NCI-H2227 (cell line): ENCODE data around the gene TEX36.
"Not testable (repeated sequence)": the region's sequence is repeated elsewhere in the genome, so short reads cannot be mapped to it uniquely, and the experiment has no call there.

ENCODE experiments used
- DNase-seq: peaks from one replicate; lab custom pipeline; 2025; ENCODE audit not compliant: unreplicated experiment; lab: John Stamatoyannopoulos, UW

TEX36 gene, protein sequence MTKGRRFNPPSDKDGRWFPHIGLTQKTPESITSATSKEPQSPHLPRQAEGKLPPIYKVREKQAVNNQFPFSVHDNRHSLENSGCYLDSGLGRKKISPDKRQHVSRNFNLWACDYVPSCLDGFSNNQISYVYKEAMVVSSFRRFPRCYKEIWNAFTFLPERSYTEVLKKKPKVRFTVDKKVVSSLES

DNA sequence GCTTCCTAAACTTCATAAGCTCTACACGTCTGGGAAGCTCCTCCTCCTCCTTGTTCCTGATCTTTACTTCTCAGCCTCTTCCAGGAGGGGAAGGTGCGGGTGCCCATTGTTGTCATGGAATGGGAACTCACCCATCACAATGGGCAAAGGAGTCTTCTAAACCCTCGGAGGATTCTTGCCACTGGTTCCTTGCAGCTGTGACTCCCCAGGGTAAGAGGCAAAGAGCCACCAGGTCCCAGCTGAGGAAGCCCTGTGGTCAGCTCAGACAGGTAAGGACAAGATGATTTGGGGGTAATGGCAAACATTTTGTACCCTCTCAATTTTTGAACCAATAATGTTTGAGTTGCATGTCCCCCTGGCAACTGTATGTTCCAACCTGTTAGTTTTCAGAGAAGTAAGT, at the start of gene TEX36:
TSS of gene TEX36 (minus strand) at position 101 of the 400 bp plus-strand sequence. CDS start 174 bp downstream, outside the sequence.
- DNase-seq: no peak

DNA sequence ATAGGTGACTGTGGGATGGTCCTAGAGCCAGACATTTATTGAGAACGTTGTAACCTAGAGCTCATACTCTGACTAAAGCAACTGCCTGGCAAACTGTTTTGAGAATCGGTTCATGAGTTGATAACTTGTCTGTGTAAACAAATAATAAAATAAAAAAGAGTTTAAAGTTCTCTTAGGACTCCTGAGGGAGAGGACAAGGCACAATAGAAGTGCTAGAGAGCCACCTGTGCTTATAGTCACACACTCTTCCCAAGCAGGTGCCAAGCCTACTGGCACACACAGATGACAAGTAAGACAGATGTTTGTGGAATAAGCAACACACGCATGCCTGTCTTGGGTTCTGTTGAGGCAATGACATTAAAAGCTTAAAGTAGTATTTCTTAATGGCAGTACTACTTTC, 44.5 kb upstream of the TEX36 start:
- no peak for DNase-seq

DNA sequence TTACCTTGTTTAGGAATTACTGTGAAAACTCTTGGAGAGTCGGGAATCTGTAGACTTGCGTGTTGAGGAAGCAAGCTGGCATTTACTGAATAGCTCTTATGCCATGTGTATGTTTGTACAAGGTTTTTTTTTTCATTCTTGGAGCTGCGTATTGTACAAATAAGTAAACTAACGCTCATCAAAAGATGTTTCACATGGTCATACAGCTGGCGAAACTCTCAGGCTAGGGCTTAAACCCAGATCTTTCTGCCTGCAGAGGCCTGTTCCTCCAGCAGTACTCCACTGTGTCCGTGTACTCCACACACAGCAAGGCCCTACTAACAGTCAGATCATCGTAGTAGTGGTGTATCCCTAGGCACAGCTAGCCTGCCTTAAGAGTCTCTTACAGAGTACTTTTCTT, 44.0 kb upstream of the TEX36 start:
- no peak for DNase-seq

DNA sequence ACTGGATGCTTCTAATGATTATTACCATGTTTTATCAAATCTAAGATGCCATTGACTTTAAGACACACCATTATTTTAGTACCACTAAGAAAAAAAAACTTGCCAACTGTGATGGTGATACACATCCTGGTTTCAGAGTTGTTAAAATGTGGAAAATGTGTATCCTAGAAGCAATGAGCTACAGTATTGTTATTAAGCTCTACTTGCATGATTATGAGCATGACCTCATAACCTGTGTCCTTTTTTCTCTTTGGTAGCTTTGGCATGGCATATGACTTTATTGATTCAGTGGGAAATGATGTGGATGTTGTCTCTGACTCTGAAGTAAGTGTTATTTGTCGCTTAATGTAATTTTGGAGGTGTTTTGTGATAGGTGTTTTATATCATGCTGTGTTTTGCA, 39.8 kb upstream of the TEX36 start:
- DNase-seq: no peak

DNA sequence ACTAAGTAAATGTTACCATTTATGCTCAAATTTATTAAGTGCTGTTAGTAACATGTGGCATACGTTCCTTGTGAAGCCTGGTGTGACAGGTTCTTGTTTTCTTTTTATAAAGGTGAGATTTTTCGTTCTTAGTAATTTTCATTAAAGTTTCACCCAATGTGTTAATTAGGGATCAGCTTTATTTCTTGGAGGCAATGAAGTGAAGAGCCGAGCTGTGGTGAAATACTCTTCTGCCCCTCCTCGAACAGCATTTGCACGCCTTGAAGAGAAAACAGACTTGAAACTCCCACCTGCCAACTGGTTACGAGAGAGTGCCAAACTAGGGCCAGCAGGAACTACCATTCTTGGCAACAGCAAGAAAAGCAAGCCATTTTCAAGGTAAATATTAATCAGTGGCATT, 38.1 kb upstream of the TEX36 start:
- no peak for DNase-seq

DNA sequence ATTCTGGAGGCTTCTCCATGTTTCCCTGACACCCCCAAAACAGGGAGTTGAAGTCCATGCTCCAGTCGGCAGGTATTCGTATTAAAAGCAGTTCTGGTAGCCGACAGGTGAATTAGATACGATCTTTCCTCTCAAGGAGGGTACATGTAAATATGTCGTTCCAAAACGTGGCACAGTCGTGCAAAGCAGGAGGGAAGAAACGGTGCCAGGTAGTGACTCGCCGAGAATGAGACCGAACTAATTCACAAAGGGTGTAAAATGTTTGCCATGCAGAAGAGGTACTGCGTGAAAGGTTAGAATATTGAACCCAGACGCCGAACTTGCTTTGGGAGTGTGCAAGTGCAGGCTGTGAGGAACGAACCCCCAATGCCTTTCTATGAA, 37.0 kb upstream of the TEX36 start:
- peak; percentile 48 for DNase-seq

DNA sequence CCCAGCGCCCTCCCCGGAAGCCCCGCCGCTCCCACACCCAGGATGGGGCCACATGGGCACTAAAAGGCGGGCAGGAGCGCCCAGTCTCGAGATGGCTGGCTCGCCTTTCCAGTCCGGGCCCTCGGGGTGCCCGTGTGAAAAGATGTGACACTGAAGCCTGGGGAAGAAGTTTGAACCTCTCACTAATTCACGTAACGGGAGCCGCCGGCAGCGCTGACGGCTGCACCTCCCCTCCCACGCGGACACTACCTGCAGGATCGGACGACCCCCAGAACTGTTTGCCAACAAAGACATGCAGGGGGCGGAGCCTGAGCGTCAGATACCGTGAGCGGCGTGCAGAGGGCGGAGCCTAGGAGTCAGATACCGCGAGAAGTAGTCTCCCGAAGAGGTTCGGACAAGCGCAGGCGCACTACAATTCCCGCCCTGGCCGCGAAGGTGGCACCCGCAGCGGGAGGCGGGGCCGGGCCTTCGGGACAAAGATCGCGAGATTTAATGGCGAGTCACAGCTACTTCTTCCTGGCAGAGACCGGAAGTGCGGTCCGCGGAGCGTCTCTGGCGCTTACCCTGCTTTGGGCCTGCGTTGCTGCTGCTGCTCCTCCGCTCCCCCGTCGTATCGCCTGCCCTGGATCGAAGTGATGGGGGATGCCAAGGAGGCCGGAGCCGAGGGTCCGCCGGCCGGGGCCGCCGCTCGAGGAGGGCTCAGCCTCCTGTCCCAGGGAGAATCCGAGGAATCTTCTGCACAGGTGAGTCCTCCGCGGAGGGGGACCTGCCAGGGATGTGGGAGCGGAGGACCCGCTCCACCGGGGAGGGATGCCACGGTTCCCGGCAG, 36.4 kb upstream of the TEX36 start, which contains the start of gene EDRF1:
TSS of gene EDRF1 (plus strand) at position 537 of the 829 bp plus-strand sequence. CDS start at position 636, 99 bp downstream.
- peak; percentile 99 for DNase-seq

DNA sequence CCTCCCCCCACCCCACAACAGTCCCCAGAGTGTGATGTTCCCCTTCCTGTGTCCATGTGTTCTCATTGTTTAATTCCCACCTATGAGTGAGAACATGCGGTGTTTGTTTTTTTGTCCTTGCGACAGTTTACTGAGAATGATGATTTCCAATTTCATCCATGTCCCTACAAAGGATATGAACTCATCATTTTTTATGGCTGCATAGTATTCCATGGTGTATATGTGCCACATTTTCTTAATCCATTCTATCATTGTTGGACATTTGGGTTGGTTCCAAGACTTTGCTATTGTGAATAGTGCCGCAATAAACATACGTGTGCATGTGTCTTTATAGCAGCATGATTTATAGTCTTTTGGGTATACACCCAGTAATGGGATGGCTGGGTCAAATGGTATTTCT, 31.8 kb upstream of the TEX36 start:
- not testable (repeated sequence) for DNase-seq

DNA sequence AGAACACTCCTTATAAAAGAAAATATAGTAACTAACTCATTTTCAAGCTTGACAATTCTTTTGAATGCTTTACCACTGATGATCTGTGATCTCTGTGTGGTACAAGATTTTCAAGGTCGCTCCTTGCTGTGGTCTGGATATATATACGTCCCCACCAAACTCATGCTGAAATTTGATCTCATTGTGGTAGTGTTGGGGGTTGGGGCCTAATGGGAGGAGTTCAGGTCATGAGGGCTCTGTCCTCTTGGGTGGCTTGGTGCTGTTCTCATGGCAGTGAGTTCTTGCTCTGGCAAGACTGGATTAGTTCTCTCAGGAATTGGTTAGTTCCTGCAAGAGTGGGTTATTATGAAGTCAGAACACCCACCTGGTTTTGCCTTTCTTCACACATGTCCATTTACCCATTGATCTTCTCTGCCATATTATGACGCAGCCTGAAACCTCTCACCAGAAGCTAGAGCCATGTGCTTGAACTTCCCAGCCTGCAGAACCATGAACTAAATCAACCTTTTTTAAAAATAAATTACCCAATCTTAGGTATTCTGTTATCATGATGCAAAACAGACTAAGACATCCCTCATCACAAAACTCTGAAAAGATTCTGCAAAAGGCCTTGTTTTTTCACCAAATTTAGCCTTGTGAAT, 28.3 kb upstream of the TEX36 start:
- no peak for DNase-seq

DNA sequence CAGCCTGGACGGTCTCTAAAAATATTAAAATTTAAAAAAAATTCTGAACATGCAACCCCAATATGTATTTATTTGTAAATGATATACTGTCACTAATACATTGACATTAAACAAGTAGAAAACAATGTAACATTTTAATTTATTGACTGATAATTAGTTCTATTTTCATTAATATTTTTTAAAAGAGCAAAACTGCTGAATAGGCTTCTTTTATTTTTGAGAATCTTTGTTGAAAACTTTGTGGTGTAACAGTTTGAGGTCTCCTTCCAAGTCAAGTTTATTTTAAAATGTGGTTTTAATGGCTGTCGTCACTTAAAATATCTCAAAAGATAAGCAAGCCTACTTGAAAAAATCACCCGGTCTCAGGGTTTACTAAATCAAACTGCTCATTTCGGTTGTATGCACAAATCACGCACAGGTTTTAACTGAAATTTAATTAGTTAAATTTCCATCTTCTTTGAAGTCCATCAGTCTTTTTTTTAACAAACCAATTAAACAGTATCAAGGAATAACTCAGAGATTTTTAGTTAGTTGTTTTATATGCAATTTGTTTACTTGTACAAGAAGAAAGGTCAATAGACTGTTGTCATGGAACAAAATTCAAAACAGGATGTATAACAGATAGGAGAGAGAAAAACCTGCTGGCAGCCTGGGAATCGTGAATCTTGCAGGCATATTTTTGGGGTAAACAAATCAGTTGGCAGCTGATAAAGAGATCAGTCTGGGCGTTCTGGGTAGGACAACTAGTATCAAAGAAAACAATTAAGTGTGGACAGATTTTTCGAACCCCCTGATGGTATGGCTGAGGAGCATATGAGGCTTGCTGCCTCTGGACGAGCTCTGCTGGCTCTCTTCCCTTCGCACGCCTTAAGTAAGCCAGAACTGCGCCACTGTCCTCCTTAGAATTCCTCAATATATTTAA, 26.9 kb upstream of the TEX36 start:
- no peak for DNase-seq

DNA sequence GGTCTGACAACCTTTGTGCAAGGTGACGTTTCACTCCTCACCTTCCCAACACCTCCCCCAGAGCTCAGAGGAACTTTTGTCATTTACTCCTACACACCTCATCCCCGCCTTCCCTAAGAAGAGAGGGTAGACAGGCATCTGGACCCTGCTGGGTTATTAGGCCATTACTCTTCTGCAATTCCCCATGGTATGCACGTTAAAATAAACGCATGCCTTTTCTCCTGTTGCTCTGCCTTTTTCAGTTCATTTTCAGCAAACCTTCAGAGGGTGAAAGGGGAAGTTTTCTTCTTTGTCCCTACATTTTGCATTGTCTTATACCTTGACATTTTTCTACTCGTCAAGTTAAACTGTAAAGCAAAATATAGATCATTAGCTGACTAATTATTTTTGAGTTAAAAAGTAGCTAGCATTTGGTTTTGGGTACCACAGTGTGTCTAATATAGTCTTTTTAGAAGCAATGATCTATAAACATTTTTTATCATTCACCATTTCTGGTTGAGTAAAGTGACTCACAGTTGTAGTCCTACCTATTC, 26.1 kb upstream of the TEX36 start:
- DNase-seq: no peak

DNA sequence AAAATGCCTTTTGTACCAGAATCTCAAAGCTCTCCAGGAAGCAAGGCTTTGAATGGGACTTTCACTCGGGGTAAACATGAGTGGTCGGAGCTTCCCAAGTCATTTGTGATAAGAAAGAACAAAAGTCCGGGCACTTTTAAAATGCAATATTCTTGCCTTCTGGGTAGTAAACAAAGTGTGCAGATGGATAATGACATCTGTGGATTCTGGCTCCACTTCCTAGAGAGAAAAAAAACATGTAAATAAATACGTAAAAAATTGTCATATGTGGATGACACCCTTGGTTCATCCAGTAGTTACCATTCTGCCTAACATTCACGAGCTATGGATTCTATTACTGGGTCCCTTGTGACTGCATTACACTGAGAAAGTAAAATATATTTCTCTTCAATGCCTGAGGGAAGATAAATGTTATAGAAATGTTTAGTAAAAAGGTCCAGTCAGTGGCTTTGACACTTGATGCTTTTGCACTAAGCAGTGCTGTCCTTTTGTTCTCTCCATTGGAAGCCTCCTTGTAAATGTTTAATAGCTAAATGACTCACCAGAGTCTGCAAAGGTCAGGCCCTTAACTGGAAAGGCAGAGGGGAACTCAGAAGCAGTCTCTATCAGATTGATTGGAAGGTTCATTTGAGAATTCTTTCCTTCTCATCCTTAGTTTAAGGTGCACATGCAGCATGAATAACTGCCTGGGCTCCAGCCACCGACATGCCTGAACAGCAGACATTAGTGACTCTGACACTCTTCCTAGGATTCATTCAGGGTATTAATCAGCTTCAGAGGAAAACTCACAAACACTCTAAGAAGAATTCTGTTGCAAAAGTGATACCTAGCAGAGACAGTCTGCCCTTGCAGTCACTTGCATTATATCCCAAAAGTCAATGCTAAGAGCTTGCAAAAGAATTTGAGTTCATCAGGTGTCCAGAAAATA, 24.8 kb upstream of the TEX36 start:
- peak; percentile 10 for DNase-seq

DNA sequence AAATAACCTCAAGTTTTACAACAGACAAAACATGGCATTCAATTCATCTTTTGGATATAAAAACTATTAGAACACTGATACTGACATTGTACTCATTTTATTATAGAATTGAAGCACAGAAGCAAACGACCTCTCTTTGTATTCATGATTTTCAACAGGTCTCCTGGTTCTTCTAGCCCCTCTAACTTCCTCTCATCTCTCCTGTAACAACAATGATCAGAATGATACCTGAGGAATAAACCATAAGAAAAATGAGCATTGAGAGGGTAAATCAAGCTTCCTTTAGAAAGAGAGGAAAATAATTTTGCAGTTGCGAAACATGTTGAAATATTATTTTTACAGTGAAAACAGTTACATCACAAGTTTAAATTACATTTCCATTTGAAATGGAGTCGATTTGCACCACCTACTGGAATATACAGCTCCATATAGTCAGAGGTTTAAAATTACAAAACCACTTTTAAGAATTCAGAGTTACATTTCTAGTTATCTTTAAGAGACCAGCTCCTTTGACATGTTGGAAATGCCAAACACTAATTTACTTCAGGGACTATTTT, 17.5 kb upstream of the TEX36 start:
- DNase-seq: no peak

DNA sequence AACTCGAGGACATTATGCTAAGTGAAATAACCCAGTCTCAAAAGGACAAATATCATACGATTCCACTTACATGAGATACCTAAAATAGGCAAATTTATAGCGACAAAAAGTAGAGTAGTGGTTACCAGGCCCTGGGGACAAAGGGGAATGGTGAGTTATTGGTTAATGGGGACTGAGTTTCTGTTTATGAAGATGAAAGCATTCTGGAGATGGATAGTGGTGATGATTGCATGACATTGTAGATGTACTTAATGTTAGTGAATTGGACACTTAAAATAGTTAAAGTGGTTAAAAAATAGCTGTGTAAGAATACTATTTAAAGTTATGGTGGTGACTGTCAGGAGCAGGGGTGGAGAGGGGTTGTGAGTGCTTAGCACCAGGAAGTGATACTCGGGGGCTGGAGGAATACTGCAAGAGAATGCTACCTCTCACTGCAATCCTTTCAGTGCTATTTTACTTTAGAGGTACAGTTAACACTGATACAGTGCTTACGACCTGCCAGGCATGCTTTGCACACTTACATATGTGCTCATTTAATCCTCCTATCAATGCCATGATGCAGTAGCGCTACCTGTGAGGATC, 16.7 kb upstream of the TEX36 start:
- DNase-seq: no peak

DNA sequence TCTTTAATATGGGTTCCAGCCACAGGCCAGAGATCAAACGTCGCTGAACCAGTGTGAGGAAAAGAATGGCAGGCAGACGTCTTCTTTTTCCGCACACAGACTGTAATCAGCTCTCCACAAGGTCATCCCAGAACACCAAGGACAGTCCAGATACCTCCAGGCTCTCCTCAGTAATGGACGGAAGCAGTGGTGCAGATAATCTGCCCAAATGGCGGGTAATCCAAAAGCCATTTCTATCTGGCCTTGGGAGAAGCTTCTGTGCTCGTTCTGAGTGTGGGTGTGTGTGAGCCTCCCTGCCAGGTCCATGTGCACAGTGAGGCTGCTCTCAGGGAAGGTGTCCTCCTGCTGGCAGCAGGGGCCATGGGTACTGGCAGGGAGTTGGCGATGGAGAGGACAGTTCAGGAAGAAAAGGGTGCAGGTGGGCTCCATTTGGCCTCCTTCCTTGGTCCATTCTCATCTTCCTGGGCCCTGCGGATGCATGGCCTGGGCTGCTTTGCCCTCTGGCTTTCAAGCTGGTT, 15.6 kb upstream of the TEX36 start:
- DNase-seq: no peak

DNA sequence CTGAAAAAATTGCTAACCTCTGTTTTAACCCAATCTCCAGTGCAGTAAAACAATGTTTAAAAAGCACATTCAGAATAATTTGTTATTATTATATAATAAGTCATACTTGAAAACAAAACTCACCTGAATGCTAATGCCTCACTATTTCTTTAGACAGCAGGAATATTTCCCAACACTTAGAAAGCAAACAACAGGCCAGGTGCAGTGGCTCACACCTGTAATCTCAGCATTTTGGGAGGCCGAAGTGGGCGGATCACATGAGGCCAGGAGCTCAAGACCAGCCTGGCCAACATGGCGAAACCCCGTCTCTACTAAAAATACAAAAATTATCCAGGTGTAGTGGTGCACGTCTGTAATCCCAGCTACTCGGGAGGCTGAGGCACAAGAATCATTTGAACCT, 13.9 kb upstream of the TEX36 start:
- DNase-seq: not testable (repeated sequence)

DNA sequence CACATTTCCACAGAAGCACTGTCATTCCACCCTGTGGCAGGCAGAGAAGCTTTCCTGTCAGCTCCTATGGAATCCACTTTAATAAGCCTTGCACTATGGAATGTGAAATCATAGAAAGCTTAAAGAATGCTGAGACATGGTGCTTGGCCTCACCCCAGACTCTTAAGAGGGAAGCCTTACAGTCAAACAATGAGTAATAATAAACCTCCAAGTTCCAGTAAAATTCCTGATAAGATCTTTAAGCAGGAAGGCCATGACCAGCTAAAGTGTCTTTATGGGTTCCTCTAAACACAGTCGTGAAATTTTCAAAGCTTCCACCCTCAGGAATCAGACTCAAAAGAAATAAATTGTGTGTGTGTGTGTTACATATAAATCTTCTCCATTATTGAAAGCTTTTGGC, 11.9 kb upstream of the TEX36 start:
- DNase-seq: no peak

DNA sequence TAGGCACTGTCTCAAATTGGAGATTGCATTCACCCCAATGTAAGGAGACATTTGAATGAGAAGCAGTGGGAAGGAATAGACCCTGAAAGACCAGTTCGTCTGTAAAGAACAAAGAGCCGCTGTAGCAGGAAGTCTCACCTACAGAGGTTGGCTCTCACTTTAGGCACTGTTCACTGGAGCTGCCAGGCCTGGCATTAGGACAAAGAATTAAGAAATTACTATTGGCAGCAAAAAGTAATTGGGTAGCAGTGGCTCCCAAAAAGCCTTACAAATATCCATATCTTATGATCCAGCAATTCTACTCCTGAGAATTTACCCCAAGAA, 10.5 kb upstream of the TEX36 start:
- no peak for DNase-seq
